OCI-LY3 (cell line): Measurements from ENCODE around the gene CAVIN3.

Experiments used
- H2AFZ ChIP-seq: fragments of 200-600, 300-600 bp; shearing (Covaris generic); 2 replicates; pipeline ENCODE4 v1.6.0; 2014; ENCODE audit warnings: antibody characterized with exemption, low read depth, low read length
- H3K27ac ChIP-seq: fragments of 200-600, 300-600 bp; sonication (generic); 2 replicates; pipeline ENCODE4 v1.5.1; 2014; ENCODE audit warnings: mild to moderate bottlenecking, low read length, moderate library complexity, mixed read lengths
- H3K27me3 ChIP-seq: fragments of 200-600, 300-600 bp; sonication (generic); 2 replicates; pipeline ENCODE4 v1.6.1; 2014; ENCODE audit warnings: low read depth, low read length, mixed read lengths
- H3K36me3 ChIP-seq: fragments of 200-600, 300-600 bp; sonication (generic); replicated peaks from 2 replicates; pipeline ENCODE3; 2014; ENCODE audit warnings: low read depth, low read length, mixed read lengths
- H3K4me1 ChIP-seq: fragments of 300-600, 200-600 bp; sonication (generic); 2 replicates; pipeline ENCODE4 v1.6.1; 2014; ENCODE audit warnings: low read length, mixed read lengths
- H3K4me2 ChIP-seq: fragments of 200-600, 300-600 bp; sonication (generic); 2 replicates; pipeline ENCODE4 v1.6.1; 2014; ENCODE audit warnings: low read length, mixed read lengths
- H3K4me3 ChIP-seq: fragments of 300-600, 200-600 bp; sonication (generic); 2 replicates; pipeline ENCODE4 v1.5.1; 2014; ENCODE audit warnings: antibody characterized with exemption, mild to moderate bottlenecking, low read length, moderate library complexity
- H3K79me2 ChIP-seq: fragments of 300-600, 200-600 bp; shearing (Covaris generic); 2 replicates; pipeline ENCODE4 v1.6.1; 2014; ENCODE audit warnings: mild to moderate bottlenecking, low read length, mixed read lengths
- H3K9ac ChIP-seq: fragments of 300-600, 200-600 bp; shearing (Covaris generic); 2 replicates; pipeline ENCODE4 v1.6.0; 2014; ENCODE audit warnings: mild to moderate bottlenecking, low read length, moderate library complexity
- H3K9me3 ChIP-seq: fragments of 200-600, 300-600 bp; shearing (Covaris generic); 2 replicates; pipeline ENCODE4 v1.6.1; 2014; ENCODE audit warnings: low read length, mixed read lengths; ENCODE audit not compliant: insufficient read depth
- H4K20me1 ChIP-seq: fragments of 200-600, 300-600 bp; sonication (generic); 2 replicates; pipeline ENCODE4 v1.6.1; 2016; ENCODE audit warnings: low read length, mixed read lengths; ENCODE audit not compliant: insufficient read depth
- CTCF ChIP-seq: fragments of 200-600, 300-600 bp; sonication (generic); IDR thresholded peaks from 2 replicates; pipeline ENCODE4 v1.5.1; 2014; ENCODE audit warnings: antibody characterized with exemption, low read length, low read depth
- EZH2phosphoT487 ChIP-seq: fragments of 200-600 bp; shearing (Covaris generic); IDR thresholded peaks from 2 replicates; pipeline ENCODE4 v1.6.1; 2018; ENCODE audit warnings: antibody characterized with exemption, mixed run types, low read depth

Gene CAVIN3

DNA sequence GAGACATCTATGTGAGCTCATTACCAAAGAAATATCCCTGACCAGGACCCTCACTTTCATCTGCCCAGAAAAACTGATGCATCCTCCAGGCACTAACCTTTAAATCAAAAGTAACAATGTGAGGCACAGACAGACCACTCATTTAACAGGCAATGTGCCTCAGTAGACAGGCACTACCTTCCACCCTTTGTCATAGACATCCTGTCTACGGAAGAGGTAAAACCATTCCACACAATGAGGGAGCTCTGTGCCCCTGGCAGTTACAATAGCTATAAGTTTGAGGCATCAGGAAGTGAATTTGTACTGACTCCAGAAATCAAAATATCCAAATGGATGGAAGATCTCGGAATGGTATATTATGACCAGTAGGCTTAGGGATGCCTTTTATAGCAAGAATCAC lies 6.7 kb upstream of the CAVIN3 start:
- Histone ChIP-seq H3K9me3 (no peaks in the 10 kb centered on the region), H2AFZ (no peak overlapping the region), H3K4me2 (no peak overlapping the region), H3K27me3 (peaks cover 36% of the 10 kb centered on the region), H3K36me3 (no peaks in the 10 kb centered on the region), H3K79me2 (no peaks in the 10 kb centered on the region), H3K4me3 (no peak overlapping the region), H3K27ac (no peak overlapping the region), H3K9ac (no peak overlapping the region), H4K20me1 (no peaks in the 10 kb centered on the region), H3K4me1 (no peaks in the 10 kb centered on the region)
- no peak for TF ChIP-seq EZH2phosphoT487

- Histone ChIP-seq H3K36me3 (no peaks in the 10 kb centered on the region), H3K4me3 (no peak overlapping the region), H3K79me2 (no peaks in the 10 kb centered on the region), H3K4me2 (no peak overlapping the region), H3K9ac (no peak overlapping the region), H3K27ac (no peak overlapping the region), H3K9me3 (no peaks in the 10 kb centered on the region), H2AFZ (no peak overlapping the region), H3K27me3 (peaks cover 33% of the 10 kb centered on the region), H3K4me1 (no peaks in the 10 kb centered on the region), H4K20me1 (no peaks in the 10 kb centered on the region)
- TF ChIP-seq CTCF (no peak), EZH2phosphoT487 (no peak)
Observed at GRCh38 chr11:6326303-6326702, 6.0 kb upstream of the CAVIN3 start.

DNA sequence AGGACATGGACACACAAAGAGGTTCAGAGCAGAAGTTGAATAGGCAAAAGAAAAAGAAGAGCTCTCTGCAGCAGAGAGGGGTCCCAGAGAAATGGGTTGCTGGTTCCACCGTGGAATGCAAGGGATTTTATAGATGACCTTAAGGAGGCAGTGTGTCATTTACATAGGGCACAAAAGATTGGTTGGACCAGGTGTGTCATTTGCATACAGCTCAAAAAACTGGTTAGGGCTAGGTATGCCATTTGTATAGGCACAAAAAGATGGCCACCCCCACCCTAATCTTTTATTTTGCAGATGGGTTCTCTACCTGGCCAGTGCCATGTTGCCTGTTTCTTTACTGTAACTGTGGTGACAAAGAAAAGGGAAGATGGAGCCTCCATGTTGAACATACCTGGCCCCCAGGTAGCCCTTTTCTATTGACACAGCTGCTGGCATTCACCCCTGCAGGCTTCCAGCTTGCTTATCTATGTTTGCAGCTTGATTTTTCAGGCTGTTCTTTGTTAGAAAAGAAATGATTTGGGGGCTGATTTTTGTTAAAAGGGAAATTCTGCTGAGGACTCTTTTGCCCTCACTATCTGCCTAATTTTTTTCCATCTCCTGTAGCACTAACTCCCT lies 3.1 kb upstream of the CAVIN3 start:
- no peak overlapping the region for H3K9ac ChIP-seq
- H4K20me1 ChIP-seq = no peaks in the 10 kb centered on the region
- no peak overlapping the region for H3K4me3 ChIP-seq
- H3K27ac ChIP-seq = no peak overlapping the region
- peaks cover 19% of the 10 kb centered on the region for H3K27me3 ChIP-seq
- TF ChIP-seq CTCF (no peak), EZH2phosphoT487 (no peak)
- H3K4me1 ChIP-seq = no peaks in the 10 kb centered on the region
- no peak overlapping the region for H2AFZ ChIP-seq
- H3K4me2 ChIP-seq = no peak overlapping the region
- H3K36me3 ChIP-seq = no peaks in the 10 kb centered on the region
- H3K9me3 ChIP-seq = no peaks in the 10 kb centered on the region
- H3K79me2 ChIP-seq = no peaks in the 10 kb centered on the region

DNA sequence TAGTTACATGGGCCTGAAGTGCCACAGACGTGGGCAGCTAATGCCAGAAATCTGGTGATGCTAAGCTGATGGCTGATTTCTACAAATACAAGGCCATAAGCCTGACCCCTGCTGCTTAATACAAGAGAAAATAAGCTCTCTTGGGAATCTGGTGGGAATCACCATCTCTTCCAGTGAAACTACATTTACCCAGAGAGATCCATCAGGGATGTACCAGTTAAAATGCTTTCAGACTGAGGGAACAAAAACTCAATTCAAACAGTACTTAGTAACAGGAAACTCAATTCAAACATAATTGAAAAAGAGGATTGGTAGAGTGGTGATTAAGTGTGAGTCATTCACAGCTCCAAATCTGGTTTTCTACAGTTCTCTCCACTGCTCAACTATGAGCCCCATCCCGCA lies 1.7 kb upstream of the CAVIN3 start:
- H3K9me3 ChIP-seq = no peaks in the 10 kb centered on the region
- no peak overlapping the region for H3K4me2 ChIP-seq
- no peaks in the 10 kb centered on the region for H4K20me1 ChIP-seq
- no peak overlapping the region for H3K4me3 ChIP-seq
- no peaks in the 10 kb centered on the region for H3K4me1 ChIP-seq
- no peaks in the 10 kb centered on the region for H3K79me2 ChIP-seq
- H3K9ac ChIP-seq = no peak overlapping the region
- H3K36me3 ChIP-seq = no peaks in the 10 kb centered on the region
- H3K27ac ChIP-seq = no peak overlapping the region
- no peak overlapping the region for H2AFZ ChIP-seq
- no peak for TF ChIP-seq EZH2phosphoT487
- TF ChIP-seq CTCF = no peak
- peaks cover 10% of the 10 kb centered on the region; the same call in 1 of the 2 replicates for H3K27me3 ChIP-seq
